ENCODE measurements around the gene RAX2. TPM values are rescaled to one million over a fixed set of nuclear protein-coding genes. Genes with fewer than 3 reads are reported as not detected.

Gene RAX2
- total and polyA plus RNA-seq, 2 of the 8 experiments (the other 6 are each of a cell fraction or from before 2014, with no cell fraction given) = 0.08 TPM; not detected in 1

DNA sequence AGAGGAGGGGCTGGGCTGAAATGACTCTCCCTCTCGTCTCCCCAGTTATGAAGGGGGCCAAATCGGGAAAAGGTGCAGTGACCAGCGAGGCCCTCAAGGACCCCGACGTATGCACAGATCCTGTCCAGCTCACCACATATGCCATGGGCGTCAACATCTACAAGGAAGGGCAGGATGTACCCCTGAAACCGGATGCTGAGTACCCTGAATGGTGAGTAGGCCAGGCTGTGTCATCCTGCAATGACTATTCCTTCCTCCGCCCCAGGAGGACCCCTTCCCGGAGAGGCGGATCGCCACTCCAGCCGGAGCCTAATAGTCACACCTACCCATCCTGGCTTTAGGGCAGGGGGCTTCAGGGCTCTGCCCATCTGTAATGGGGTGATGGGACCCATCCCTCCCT lies 6.9 kb downstream of the RAX2 start:
- no peak for FAIRE-seq
- H4K8ac ChIP-seq (ENCODE audit: extremely low read depth, insufficient read depth, low read length) = peak overlapping the region; percentile 79; the same call in 1 of the 2 replicates
- no peak overlapping the region for H3K4me2 ChIP-seq (ENCODE audit: insufficient read depth in 1 of 2, low read depth in 2 of 2, low read length in 2 of 2)
- H3K27me3 ChIP-seq (replicated peaks in 1 of 4; ENCODE audit: control insufficient read depth in 3 of 4, extremely low read depth in 1 of 4, insufficient read depth in 3 of 4, low read length in 3 of 4) = no peaks in the 10 kb centered on the region
- peaks cover 0 to 11% of the 10 kb centered on the region in 2 experiments for H4K20me1 ChIP-seq (replicated peaks in 1 of 2; ENCODE audit: control insufficient read depth in 1 of 2, insufficient read depth in 2 of 2, low read length in 2 of 2)
- peaks cover 0 to 8% (median 3%) of the 10 kb centered on the region in 4 experiments; a peak in 6 of 8 replicates for H3K36me3 ChIP-seq (ENCODE audit: control insufficient read depth in 2 of 4, insufficient read depth in 4 of 4, low read length in 3 of 4)
- H3K4me1 ChIP-seq (replicated peaks in 1 of 4; ENCODE audit: control insufficient read depth in 3 of 4, insufficient read depth in 4 of 4, low read length in 3 of 4) = no peaks in the 10 kb centered on the region
- POLR2A ChIA-PET (ENCODE audit: partially characterized antibody) = interaction anchor here (0.7 kb wide), 1 partner anchor 860 kb away, joined by 3 read pairs; no protein-coding TSS in a partner anchor
- peaks cover 5% of the 10 kb centered on the region for H3K23me2 ChIP-seq (ENCODE audit: low read depth, low read length)
- H3K27ac ChIP-seq (ENCODE audit: low read depth, low read length) = no peak overlapping the region
- no peak overlapping the region for H3K14ac ChIP-seq (ENCODE audit: insufficient read length)
- H3K56ac ChIP-seq (replicated peaks; ENCODE audit: insufficient read length, low read depth, low read length) = no peak overlapping the region
- no peaks in the 10 kb centered on the region for H3K9me3 ChIP-seq (ENCODE audit: insufficient read depth in 2 of 2, low read depth in 1 of 2, low read length in 1 of 2)
- no peak overlapping the region for H3K18ac ChIP-seq (ENCODE audit: extremely low read depth, low read length)
- no peak overlapping the region for H2AK5ac ChIP-seq (ENCODE audit: low read depth, low read length)
- TF ChIP-seq POU5F1 (IDR thresholded peaks at IDR 0.05; ENCODE audit: low read depth, low read length) (no peak), TEAD4 (IDR thresholded peaks at IDR 0.05; ENCODE audit: low read depth, low read length) (no peak), TAF7 (optimal IDR thresholded peaks at IDR 0.05; ENCODE audit: borderline replicate concordance, low read depth, low read length) (no peak), RXRA (IDR thresholded peaks at IDR 0.05; ENCODE audit: insufficient read depth, low read depth, low read length) (no peak), SP2 (IDR thresholded peaks at IDR 0.05; ENCODE audit: low read length) (no peak), SAP30 (IDR thresholded peaks at IDR 0.05; ENCODE audit: insufficient read depth, insufficient replicate concordance, low read length) (no peak), HDAC6 (IDR thresholded peaks at IDR 0.05; ENCODE audit: low read depth, low read length) (no peak), SP1 (IDR thresholded peaks at IDR 0.05; ENCODE audit: low read depth, low read length) (no peak), CEBPB (IDR thresholded peaks at IDR 0.05; ENCODE audit: low read depth, low read length) (no peak), E2F6 (IDR thresholded peaks at IDR 0.05) (no peak)
- H2BK20ac ChIP-seq (ENCODE audit: low read length) = no peak overlapping the region
- peaks cover 3% of the 10 kb centered on the region; the same call in 1 of the 2 replicates for H3K79me1 ChIP-seq (ENCODE audit: low read depth, low read length)
- H2BK12ac ChIP-seq (ENCODE audit: low read depth, low read length) = no peak overlapping the region
- no peak overlapping the region for H2BK5ac ChIP-seq (ENCODE audit: low read depth, low read length)
- no peak overlapping the region for H2AFZ ChIP-seq (ENCODE audit: low read length)
- peaks cover 0 to 7% of the 10 kb centered on the region in 2 experiments; a peak in 1 of 4 replicates for H3K79me2 ChIP-seq (ENCODE audit: control insufficient read depth in 1 of 2, insufficient read depth in 2 of 2, low read length in 2 of 2)
- DNase-seq (ENCODE audit: low read depth in 1 of 2, low spot score in 2 of 2) = no peak
- no peak overlapping the region for H2BK15ac ChIP-seq (ENCODE audit: low read length)
- H2BK120ac ChIP-seq (replicated peaks; ENCODE audit: low read depth, low read length) = no peak overlapping the region
- H4K91ac ChIP-seq (replicated peaks; ENCODE audit: insufficient read length, low read length) = no peak overlapping the region
- CTCF ChIA-PET (ENCODE audit: partially characterized antibody) = no interaction called here
- H3K4me3 ChIP-seq (ENCODE audit: extremely low read depth in 1 of 4, insufficient read depth in 2 of 4, low read depth in 3 of 4, low read length in 4 of 4) = no peak overlapping the region
- H3K9ac ChIP-seq (replicated peaks in 1 of 4; ENCODE audit: extremely low read depth in 1 of 4, low read depth in 3 of 4, low read length in 3 of 4) = no peak overlapping the region
- H3K4ac ChIP-seq (replicated peaks; ENCODE audit: insufficient read length, low read depth, low read length) = no peak overlapping the region
- WGBS, 2 experiments (ENCODE audit: extremely low coverage in 1 of 2, insufficient coverage in 1 of 2, insufficient read length in 1 of 2, insufficient replicate concordance in 2 of 2, low coverage in 1 of 2, low lambda C conversion rate in 2 of 2, missing lambda C conversion rate in 1 of 2) = 97% methylated on average over 10 of the region's 12 CpGs; no CpG with 5 or more reads in 1 of the 2 experiments
- H4K5ac ChIP-seq (ENCODE audit: insufficient read length, low read depth, low read length) = no peak overlapping the region
- H3K23ac ChIP-seq (ENCODE audit: insufficient read length) = no peak overlapping the region
